IMR-90 (cell line): ENCODE measurements around the gene EMSY. TPM values are rescaled to one million over a fixed set of nuclear protein-coding genes. Genes with fewer than 3 reads are reported as not detected.

Experiments
- ATAC-seq: fragments of 200-7000 bp; cut with Tn5 transposase; 2 replicates; pipeline ENCODE4 v1.9.1; 2020; ENCODE audit warnings: low read depth, mild to moderate bottlenecking, moderate library complexity
- BruUV-seq: library from RNA; stranded (reverse); fragments of 400-500 nt; replicated peaks from 2 replicates; lab custom pipeline; 2021; lab: Mats Ljungman, UMichigan
- CTCF ChIA-PET: fragments of 300-600 bp; formaldehyde crosslinking; extraction: SDS; loops from one replicate; lab custom pipeline; 2021; ENCODE audit warnings: antibody characterized with exemption; lab: Yijun Ruan, JAX
- POLR2A ChIA-PET: fragments of 300-600 bp; sonication (Branson Sonifier 250); formaldehyde crosslinking; loops from one replicate; lab custom pipeline; 2022; ENCODE audit warnings: antibody characterized with exemption; ENCODE audit not compliant: unreplicated experiment; lab: Charles Lee
- DNase-seq: peaks from one replicate; pipeline ENCODE4 v3.0.0; 2013
- H2AFZ ChIP-seq: replicated peaks from 2 replicates; pipeline ENCODE3; 2013; ENCODE audit warnings: low read length, mild to moderate bottlenecking; ENCODE audit not compliant: poor library complexity
- H2AK5ac ChIP-seq: 2 replicates; pipeline ENCODE4 v1.6.1; 2013; ENCODE audit warnings: low read depth, low read length, inconsistent platforms
- H2AK9ac ChIP-seq: replicated peaks from 2 replicates; pipeline ENCODE3; 2013; ENCODE audit warnings: mild to moderate bottlenecking, low read depth, low read length, moderate library complexity; ENCODE audit not compliant: poor library complexity
- H2BK120ac ChIP-seq: 2 replicates; pipeline ENCODE4 v1.6.1; 2013; ENCODE audit warnings: low read depth, low read length, inconsistent platforms
- H2BK15ac ChIP-seq: 3 replicates; pipeline ENCODE4 v1.6.1; 2013; ENCODE audit warnings: low read depth, low read length, inconsistent platforms
- H2BK20ac ChIP-seq: 2 replicates; pipeline ENCODE4 v1.6.1; 2013; ENCODE audit warnings: low read depth, mild to moderate bottlenecking, inconsistent platforms, low read length, moderate library complexity
- H2BK5ac ChIP-seq: 2 replicates; pipeline ENCODE4 v1.6.1; 2013; ENCODE audit warnings: mild to moderate bottlenecking, low read depth, low read length, inconsistent platforms; ENCODE audit not compliant: poor library complexity, severe bottlenecking
- H3K14ac ChIP-seq: replicated peaks from 2 replicates; pipeline ENCODE4 v1.6.1; 2013; ENCODE audit warnings: low read depth, low read length, inconsistent platforms
- H3K18ac ChIP-seq: 2 replicates; pipeline ENCODE4 v1.6.1; 2013; ENCODE audit warnings: low read depth, low read length, control low read depth
- H3K23ac ChIP-seq: 2 replicates; pipeline ENCODE4 v1.6.1; 2013; ENCODE audit warnings: low read depth, low read length, inconsistent platforms
- H3K27ac ChIP-seq: 2 replicates; pipeline ENCODE4 v1.5.1; 2013; ENCODE audit warnings: mild to moderate bottlenecking, control low read depth, low read length; ENCODE audit not compliant: insufficient read depth
- H3K27me3 ChIP-seq: 2 replicates; pipeline ENCODE4 v1.6.1; 2013; ENCODE audit warnings: low read length; ENCODE audit not compliant: control insufficient read depth, insufficient read depth
- H3K36me3 ChIP-seq: 2 replicates; pipeline ENCODE4 v1.6.1; 2013; ENCODE audit warnings: low read length, mixed read lengths; ENCODE audit not compliant: control insufficient read depth, insufficient read depth
- H3K4ac ChIP-seq: 2 replicates; pipeline ENCODE4 v1.6.1; 2013; ENCODE audit warnings: low read depth, low read length, inconsistent platforms
- H3K4me1 ChIP-seq: 2 replicates; pipeline ENCODE4 v1.6.1; 2013; ENCODE audit warnings: low read length, mixed read lengths; ENCODE audit not compliant: control insufficient read depth, insufficient read depth
- H3K4me2 ChIP-seq: 2 replicates; pipeline ENCODE4 v1.6.1; 2013; ENCODE audit warnings: low read depth, mild to moderate bottlenecking, control low read depth, low read length, moderate library complexity
- H3K4me3 ChIP-seq: 2 replicates; pipeline ENCODE4 v1.5.1; 2013; ENCODE audit warnings: low read depth, mild to moderate bottlenecking, control low read depth, low read length, moderate library complexity; ENCODE audit not compliant: insufficient read depth
- H3K56ac ChIP-seq: 2 replicates; pipeline ENCODE4 v1.6.1; 2013; ENCODE audit warnings: low read length, inconsistent platforms; ENCODE audit not compliant: insufficient read depth; ENCODE audit errors: extremely low read depth
- H3K79me1 ChIP-seq, 2 experiments: 2 replicates each; pipeline ENCODE4 v1.6.1; 2013; ENCODE audit warnings: low read length in 2 of 2, inconsistent platforms in 1 of 2, low read depth in 1 of 2
- H3K9ac ChIP-seq: 2 replicates; pipeline ENCODE4 v1.6.1; 2013; ENCODE audit warnings: low read depth, low read length, control low read depth
- H3K9me1 ChIP-seq: 2 replicates; pipeline ENCODE4 v1.6.1; 2013; ENCODE audit warnings: low read length, inconsistent platforms; ENCODE audit not compliant: insufficient read depth
- H3K9me3 ChIP-seq: 2 replicates; pipeline ENCODE4 v1.6.1; 2013; ENCODE audit warnings: low read length; ENCODE audit not compliant: control insufficient read depth, insufficient read depth
- H4K20me1 ChIP-seq: 2 replicates; pipeline ENCODE4 v1.6.1; 2013; ENCODE audit warnings: low read length, inconsistent platforms; ENCODE audit not compliant: insufficient read depth
- H4K5ac ChIP-seq: 2 replicates; pipeline ENCODE4 v1.6.1; 2013; ENCODE audit warnings: mild to moderate bottlenecking, low read depth, low read length, control low read depth
- H4K8ac ChIP-seq, 2 experiments: 2 replicates each; pipeline ENCODE4 v1.6.1; 2013; ENCODE audit warnings: low read depth in 2 of 2, low read length in 2 of 2, control low read depth in 1 of 2, inconsistent platforms in 1 of 2
- H4K91ac ChIP-seq: 2 replicates; pipeline ENCODE4 v1.6.1; 2013; ENCODE audit warnings: low read depth, low read length, inconsistent platforms; ENCODE audit not compliant: insufficient read depth
- BHLHE40 ChIP-seq: fragments of 150-350 bp; IDR thresholded peaks from 2 replicates; pipeline ENCODE4 v1.6.1; 2016; ENCODE audit warnings: mild to moderate bottlenecking, low read depth, low read length
- CEBPB ChIP-seq: IDR thresholded peaks from 2 replicates; pipeline ENCODE4 v1.6.1; 2012; ENCODE audit warnings: low read depth, low read length, improper control_type of control experiment
- CHD1 ChIP-seq: IDR thresholded peaks from 2 replicates; pipeline ENCODE4 v1.6.1; 2012; ENCODE audit warnings: low read depth, low read length, improper control_type of control experiment
- FOS ChIP-seq: fragments of 150-350 bp; IDR thresholded peaks from 2 replicates; pipeline ENCODE4 v1.6.1; 2016; ENCODE audit warnings: low read depth, low read length
- MAFK ChIP-seq: IDR thresholded peaks from 2 replicates; pipeline ENCODE4 v1.6.1; 2012; ENCODE audit warnings: low read depth, low read length, improper control_type of control experiment
- MAZ ChIP-seq: IDR thresholded peaks from 2 replicates; pipeline ENCODE4 v1.6.1; 2012; ENCODE audit warnings: low read depth, mild to moderate bottlenecking, low read length, improper control_type of control experiment, moderate library complexity, borderline replicate concordance
- MXI1 ChIP-seq: IDR thresholded peaks from 2 replicates; pipeline ENCODE4 v1.6.1; 2012; ENCODE audit warnings: low read depth, mild to moderate bottlenecking, low read length, moderate library complexity, borderline replicate concordance
- NFE2L2 ChIP-seq: fragments of 150-350 bp; IDR thresholded peaks from 2 replicates; pipeline ENCODE4 v1.6.1; 2016; ENCODE audit warnings: low read depth, mild to moderate bottlenecking, low read length
- POLR2A ChIP-seq: IDR thresholded peaks from 2 replicates; pipeline ENCODE4 v1.6.1; 2012; ENCODE audit warnings: mild to moderate bottlenecking, low read depth, low read length
- RAD21 ChIP-seq: IDR thresholded peaks from 2 replicates; pipeline ENCODE4 v1.6.1; 2012; ENCODE audit warnings: low read length, improper control_type of control experiment
- RCOR1 ChIP-seq: IDR thresholded peaks from 2 replicates; pipeline ENCODE4 v1.6.1; 2012; ENCODE audit warnings: mild to moderate bottlenecking, low read length, improper control_type of control experiment; ENCODE audit not compliant: insufficient replicate concordance
- RFX5 ChIP-seq: IDR thresholded peaks from 2 replicates; pipeline ENCODE4 v1.8.0; 2012; ENCODE audit warnings: low read depth, mild to moderate bottlenecking, low read length, moderate library complexity
- SMC3 ChIP-seq: fragments of 150-350 bp; IDR thresholded peaks from 2 replicates; pipeline ENCODE4 v1.6.1; 2016; ENCODE audit warnings: low read depth, mild to moderate bottlenecking, antibody characterized with exemption, low read length, moderate library complexity
- USF2 ChIP-seq: fragments of 150-350 bp; IDR thresholded peaks from 2 replicates; pipeline ENCODE4 v1.6.1; 2017; ENCODE audit warnings: mild to moderate bottlenecking, antibody characterized with exemption, low read length, low read depth
- WGBS, 2 experiments: methylation state at CpG; one replicate each; pipeline versions ENCODE4 v1.1.5 to v1.1.7; 2013; ENCODE audit warnings: missing lambda C conversion rate in 2 of 2; ENCODE audit not compliant: insufficient read length in 1 of 2; ENCODE audit errors: extremely low coverage in 2 of 2; 5-methylcytosine and 5-hydroxymethylcytosine counted together
- dilution Hi-C: fragments of 300-500 bp; cut with HindIII; formaldehyde crosslinking; loops from one replicate; pipeline ENCODE4 v1.14.3; 2018; ENCODE audit warnings: low sequenced_read_pairs; ENCODE audit not compliant: unreplicated experiment
- in situ Hi-C: fragments of 300-500 bp; cut with MboI; formaldehyde crosslinking; loops from 3 replicates; pipeline ENCODE4 v1.14.3; 2019; ENCODE audit warnings: low sequenced_read_pairs, inconsistent platforms, mixed read lengths
- intact Hi-C: fragments of 100-400 bp; cut with micrococcal nuclease; formaldehyde crosslinking; loops from 2 replicates; pipeline ENCODE4 v1.10.0; 2022
- polyA plus RNA-seq, 3 experiments: library from polyadenylated mRNA; depleted of rRNA; stranded (reverse); fragments of >200 nt; gene quantifications; 2 replicates each; pipeline ENCODE4 v1.2.3, GENCODE V29; 2012; ENCODE audit warnings: low replicate concordance in 1 of 3
- total RNA-seq: library from RNA; depleted of rRNA; stranded (reverse); fragments of >200 nt; gene quantifications from 2 replicates; pipeline ENCODE4 v1.2.3, GENCODE V29; 2012
- TF ChIP-seq, protein P1 (sequence below): conservative IDR thresholded peaks from 2 replicates; pipeline ENCODE4 v1.5.1; 2012; ENCODE audit warnings: mild to moderate bottlenecking, low read depth, low read length, improper control_type of control experiment
- TF ChIP-seq, protein P2 (sequence below): fragments of 150-350 bp; IDR thresholded peaks from 2 replicates; pipeline ENCODE4 v1.6.1; 2016; ENCODE audit warnings: low read depth, mild to moderate bottlenecking, low read length, moderate library complexity, borderline replicate concordance

EMSY gene
- total and polyA plus RNA-seq, 2 of the 4 experiments (the other 2 are of a cell fraction), result 14.1 to 22.0 TPM

GRCh38 chr11:76424891-76425290, 19.9 kb upstream of the EMSY start:
- ChIA-PET CTCF (interaction anchor here (0.9 kb wide), 1 partner anchor 14 kb away, joined by 3 read pairs; no protein-coding TSS in a partner anchor), POLR2A (no interaction called here)
- no peak overlapping the region for H3K27ac ChIP-seq
- 80 to 100% methylated on average over 1 of the region's 2 CpGs for WGBS, 2 experiments
- no peak overlapping the region for H3K14ac ChIP-seq
- no peak overlapping the region for H4K91ac ChIP-seq
- no peak overlapping the region for H3K4ac ChIP-seq
- no peaks in the 10 kb centered on the region for H3K9me3 ChIP-seq
- no peak overlapping the region for H3K9ac ChIP-seq
- intact Hi-C loops, result no loop called here
- no peak overlapping the region for H3K56ac ChIP-seq
- H3K18ac ChIP-seq, result no peak overlapping the region
- no peak overlapping the region for H2AK9ac ChIP-seq
- no peak for TF ChIP-seq RCOR1
- TF ChIP-seq NFE2L2, result no peak
- no peak for TF ChIP-seq POLR2A
- no peak for TF ChIP-seq MAFK
- TF ChIP-seq SMC3, result no peak
- TF ChIP-seq, protein P1, sequence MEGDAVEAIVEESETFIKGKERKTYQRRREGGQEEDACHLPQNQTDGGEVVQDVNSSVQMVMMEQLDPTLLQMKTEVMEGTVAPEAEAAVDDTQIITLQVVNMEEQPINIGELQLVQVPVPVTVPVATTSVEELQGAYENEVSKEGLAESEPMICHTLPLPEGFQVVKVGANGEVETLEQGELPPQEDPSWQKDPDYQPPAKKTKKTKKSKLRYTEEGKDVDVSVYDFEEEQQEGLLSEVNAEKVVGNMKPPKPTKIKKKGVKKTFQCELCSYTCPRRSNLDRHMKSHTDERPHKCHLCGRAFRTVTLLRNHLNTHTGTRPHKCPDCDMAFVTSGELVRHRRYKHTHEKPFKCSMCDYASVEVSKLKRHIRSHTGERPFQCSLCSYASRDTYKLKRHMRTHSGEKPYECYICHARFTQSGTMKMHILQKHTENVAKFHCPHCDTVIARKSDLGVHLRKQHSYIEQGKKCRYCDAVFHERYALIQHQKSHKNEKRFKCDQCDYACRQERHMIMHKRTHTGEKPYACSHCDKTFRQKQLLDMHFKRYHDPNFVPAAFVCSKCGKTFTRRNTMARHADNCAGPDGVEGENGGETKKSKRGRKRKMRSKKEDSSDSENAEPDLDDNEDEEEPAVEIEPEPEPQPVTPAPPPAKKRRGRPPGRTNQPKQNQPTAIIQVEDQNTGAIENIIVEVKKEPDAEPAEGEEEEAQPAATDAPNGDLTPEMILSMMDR, result no peak
- no peak for TF ChIP-seq MAZ
- TF ChIP-seq FOS, result no peak
- no peak for TF ChIP-seq BHLHE40
- TF ChIP-seq, protein P2, sequence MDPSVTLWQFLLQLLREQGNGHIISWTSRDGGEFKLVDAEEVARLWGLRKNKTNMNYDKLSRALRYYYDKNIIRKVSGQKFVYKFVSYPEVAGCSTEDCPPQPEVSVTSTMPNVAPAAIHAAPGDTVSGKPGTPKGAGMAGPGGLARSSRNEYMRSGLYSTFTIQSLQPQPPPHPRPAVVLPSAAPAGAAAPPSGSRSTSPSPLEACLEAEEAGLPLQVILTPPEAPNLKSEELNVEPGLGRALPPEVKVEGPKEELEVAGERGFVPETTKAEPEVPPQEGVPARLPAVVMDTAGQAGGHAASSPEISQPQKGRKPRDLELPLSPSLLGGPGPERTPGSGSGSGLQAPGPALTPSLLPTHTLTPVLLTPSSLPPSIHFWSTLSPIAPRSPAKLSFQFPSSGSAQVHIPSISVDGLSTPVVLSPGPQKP, result no peak
- no peak for TF ChIP-seq RFX5
- no peak for TF ChIP-seq CHD1
- TF ChIP-seq RAD21, result no peak
- TF ChIP-seq MXI1, result no peak
- TF ChIP-seq USF2, result no peak
- TF ChIP-seq CEBPB, result no peak
- BruUV-seq, result no TSS peak
- no peak overlapping the region for H2BK20ac ChIP-seq
- H3K36me3 ChIP-seq, result no peaks in the 10 kb centered on the region
- no peak overlapping the region for H3K23ac ChIP-seq
- no peaks in the 10 kb centered on the region for H3K9me1 ChIP-seq
- DNase-seq, result no peak
- no peaks in the 10 kb centered on the region for H3K4me1 ChIP-seq
- no peak overlapping the region for H4K5ac ChIP-seq
- ATAC-seq, result no peak
- dilution Hi-C loops, result no loop called here
- peaks cover 36% of the 10 kb centered on the region for H3K27me3 ChIP-seq
- H2BK120ac ChIP-seq, result no peak overlapping the region
- H4K20me1 ChIP-seq, result no peaks in the 10 kb centered on the region
- no peak overlapping the region for H2BK5ac ChIP-seq
- H2AK5ac ChIP-seq, result no peak overlapping the region
- H2AFZ ChIP-seq, result no peak overlapping the region
- no peak overlapping the region for H2BK15ac ChIP-seq
- in situ Hi-C loops, result no loop called here
- no peaks in the 10 kb centered on the region for H3K79me1 ChIP-seq
- no peak overlapping the region for H3K4me3 ChIP-seq
- no peak overlapping the region for H3K4me2 ChIP-seq
- no peak overlapping the region for H4K8ac ChIP-seq
